Measurements from ENCODE around the gene RASSF10.

DNA sequence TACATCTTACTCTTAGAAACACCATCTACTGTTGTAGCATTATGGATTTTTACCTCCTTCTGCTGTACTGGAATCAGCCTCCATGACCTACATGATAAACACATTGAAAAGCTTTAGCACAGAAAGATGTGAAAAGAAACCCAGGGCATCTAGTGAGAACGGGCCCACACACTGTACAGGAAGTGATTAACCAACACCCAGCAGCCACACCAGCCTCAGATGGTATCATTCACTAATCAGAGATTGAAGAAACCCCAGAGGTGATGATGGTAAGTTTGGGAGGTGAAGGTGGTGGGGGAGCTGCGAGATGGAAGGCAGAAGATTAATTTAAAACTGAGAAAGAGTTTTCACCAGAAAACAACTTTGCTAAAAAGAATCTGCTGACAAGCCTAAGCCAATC lies 46.1 kb downstream of the RASSF10 start:
- TF ChIP-seq, protein P1, sequence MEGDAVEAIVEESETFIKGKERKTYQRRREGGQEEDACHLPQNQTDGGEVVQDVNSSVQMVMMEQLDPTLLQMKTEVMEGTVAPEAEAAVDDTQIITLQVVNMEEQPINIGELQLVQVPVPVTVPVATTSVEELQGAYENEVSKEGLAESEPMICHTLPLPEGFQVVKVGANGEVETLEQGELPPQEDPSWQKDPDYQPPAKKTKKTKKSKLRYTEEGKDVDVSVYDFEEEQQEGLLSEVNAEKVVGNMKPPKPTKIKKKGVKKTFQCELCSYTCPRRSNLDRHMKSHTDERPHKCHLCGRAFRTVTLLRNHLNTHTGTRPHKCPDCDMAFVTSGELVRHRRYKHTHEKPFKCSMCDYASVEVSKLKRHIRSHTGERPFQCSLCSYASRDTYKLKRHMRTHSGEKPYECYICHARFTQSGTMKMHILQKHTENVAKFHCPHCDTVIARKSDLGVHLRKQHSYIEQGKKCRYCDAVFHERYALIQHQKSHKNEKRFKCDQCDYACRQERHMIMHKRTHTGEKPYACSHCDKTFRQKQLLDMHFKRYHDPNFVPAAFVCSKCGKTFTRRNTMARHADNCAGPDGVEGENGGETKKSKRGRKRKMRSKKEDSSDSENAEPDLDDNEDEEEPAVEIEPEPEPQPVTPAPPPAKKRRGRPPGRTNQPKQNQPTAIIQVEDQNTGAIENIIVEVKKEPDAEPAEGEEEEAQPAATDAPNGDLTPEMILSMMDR (conservative IDR thresholded peaks at IDR 0.05) = no peak
- no peak for TF ChIP-seq ZFX (IDR thresholded peaks at IDR 0.05)
